ENCODE measurements around the gene NCOA3.

DNA sequence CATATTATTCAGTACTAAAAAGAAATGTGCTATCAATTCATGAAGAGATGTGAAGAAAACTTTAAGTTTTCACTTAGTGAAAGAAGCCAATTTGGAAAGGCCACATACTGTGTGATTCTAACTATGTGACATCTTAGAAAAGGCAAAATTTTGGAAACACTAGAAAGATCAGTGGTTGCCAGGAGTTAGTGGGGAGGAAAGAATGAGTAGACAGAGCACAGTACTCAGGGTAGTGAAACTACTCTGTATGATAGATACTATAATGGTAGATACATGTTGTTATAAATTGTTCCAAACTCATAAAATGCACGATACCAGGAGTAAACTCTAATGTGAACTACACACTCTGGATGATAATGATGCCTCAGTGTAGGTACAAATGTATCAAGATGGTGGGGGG is 14.2 kb downstream of the NCOA3 start:
- TF ChIP-seq, protein P1, sequence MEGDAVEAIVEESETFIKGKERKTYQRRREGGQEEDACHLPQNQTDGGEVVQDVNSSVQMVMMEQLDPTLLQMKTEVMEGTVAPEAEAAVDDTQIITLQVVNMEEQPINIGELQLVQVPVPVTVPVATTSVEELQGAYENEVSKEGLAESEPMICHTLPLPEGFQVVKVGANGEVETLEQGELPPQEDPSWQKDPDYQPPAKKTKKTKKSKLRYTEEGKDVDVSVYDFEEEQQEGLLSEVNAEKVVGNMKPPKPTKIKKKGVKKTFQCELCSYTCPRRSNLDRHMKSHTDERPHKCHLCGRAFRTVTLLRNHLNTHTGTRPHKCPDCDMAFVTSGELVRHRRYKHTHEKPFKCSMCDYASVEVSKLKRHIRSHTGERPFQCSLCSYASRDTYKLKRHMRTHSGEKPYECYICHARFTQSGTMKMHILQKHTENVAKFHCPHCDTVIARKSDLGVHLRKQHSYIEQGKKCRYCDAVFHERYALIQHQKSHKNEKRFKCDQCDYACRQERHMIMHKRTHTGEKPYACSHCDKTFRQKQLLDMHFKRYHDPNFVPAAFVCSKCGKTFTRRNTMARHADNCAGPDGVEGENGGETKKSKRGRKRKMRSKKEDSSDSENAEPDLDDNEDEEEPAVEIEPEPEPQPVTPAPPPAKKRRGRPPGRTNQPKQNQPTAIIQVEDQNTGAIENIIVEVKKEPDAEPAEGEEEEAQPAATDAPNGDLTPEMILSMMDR (conservative IDR thresholded peaks at IDR 0.05; ENCODE audit: low read length): no peak
- no peak for TF ChIP-seq EZH2phosphoT487 (IDR thresholded peaks at IDR 0.05; ENCODE audit: borderline replicate concordance)
